KBM-7 (cell line): ENCODE data around the gene PTPRM.

Experiments
- DNase-seq: peaks from one replicate; pipeline ENCODE4 v3.0.0-alpha.2; 2015
- in situ Hi-C: fragments of 300-500 bp; cut with MboI; formaldehyde crosslinking; loops from 2 replicates; pipeline ENCODE4 v1.14.3; 2020; ENCODE audit warnings: low sequenced_read_pairs, low pct_unique_long_range_greater_than_20kb, mixed read lengths

PTPRM gene

GRCh38 chr18:8322486-8322885, 755.4 kb downstream of the PTPRM start:
- no peak for DNase-seq
- in situ Hi-C loops = no loop called here

- in situ Hi-C loops = no loop called here
- no peak for DNase-seq
Observed at GRCh38 chr18:8324343-8325065, 757.4 kb downstream of the PTPRM start.

- no peak for DNase-seq
- in situ Hi-C loops = no loop called here
Observed at GRCh38 chr18:8326763-8327394, 759.8 kb downstream of the PTPRM start.

- in situ Hi-C loops = no loop called here
- no peak for DNase-seq
Observed at GRCh38 chr18:8328126-8328525, 761.0 kb downstream of the PTPRM start.

GRCh38 chr18:8329186-8329771, 762.2 kb downstream of the PTPRM start:
- in situ Hi-C loops = no loop called here
- no peak for DNase-seq

- in situ Hi-C loops = no loop called here
Observed at GRCh38 chr18:8330575-8330974, 763.5 kb downstream of the PTPRM start.

GRCh38 chr18:8332286-8332685, 765.2 kb downstream of the PTPRM start:
- in situ Hi-C loops = no loop called here
- DNase-seq = no peak

More at GRCh38 chr18:8330575-8330974, 763.5 kb downstream of the PTPRM start:
- no peak for DNase-seq

- in situ Hi-C loops = no loop called here
- DNase-seq = no peak
Observed at GRCh38 chr18:8333961-8334360, 766.8 kb downstream of the PTPRM start.

DNA sequence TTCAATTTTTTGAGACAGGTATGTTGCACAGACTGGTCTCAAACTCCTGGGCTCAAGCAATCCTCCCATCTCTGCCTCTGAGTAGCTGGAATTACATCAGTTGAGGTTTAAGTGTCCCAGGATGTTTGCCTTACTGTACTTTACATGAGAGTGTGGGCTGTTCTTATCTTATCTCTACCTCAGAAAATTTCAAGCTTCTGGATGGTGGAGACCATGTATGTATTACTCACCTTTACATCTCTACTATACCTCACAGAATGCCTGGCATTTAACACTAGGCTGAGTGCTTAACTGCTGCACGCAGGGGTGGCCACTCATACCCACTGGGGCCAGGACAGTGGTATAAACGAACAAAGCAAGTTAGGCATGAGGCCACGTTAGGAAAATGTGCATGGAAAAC, 770.1 kb downstream of the PTPRM start:
- DNase-seq = no peak
- in situ Hi-C loops = no loop called here

GRCh38 chr18:8339210-8339609, 772.1 kb downstream of the PTPRM start:
- in situ Hi-C loops = no loop called here
- no peak for DNase-seq

DNA sequence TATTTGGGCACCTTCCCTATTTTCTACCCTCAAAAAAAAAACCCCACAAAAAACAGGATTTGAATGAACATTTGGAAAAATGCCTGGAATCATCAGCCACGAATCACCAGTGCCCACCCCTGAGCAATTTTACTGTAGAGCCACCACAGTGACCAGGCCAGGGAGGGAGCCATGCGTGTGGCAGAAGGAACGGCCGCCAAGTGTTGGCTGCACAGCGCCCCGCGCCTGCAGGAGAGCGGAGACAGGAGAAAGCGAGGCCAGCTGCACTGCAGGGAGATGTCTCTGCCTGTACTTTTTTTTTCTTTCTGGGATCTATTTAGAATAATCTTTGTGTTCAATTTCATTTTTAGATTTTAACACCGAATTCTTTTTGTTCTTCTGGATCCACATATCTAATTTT, 772.8 kb downstream of the PTPRM start:
- in situ Hi-C loops = no loop called here
- no peak for DNase-seq

GRCh38 chr18:8341481-8342230, 774.5 kb downstream of the PTPRM start:
- no peak for DNase-seq
- in situ Hi-C loops = no loop called here

- no peak for DNase-seq
- in situ Hi-C loops = no loop called here
Observed at GRCh38 chr18:8348051-8348720, 781.1 kb downstream of the PTPRM start.

DNA sequence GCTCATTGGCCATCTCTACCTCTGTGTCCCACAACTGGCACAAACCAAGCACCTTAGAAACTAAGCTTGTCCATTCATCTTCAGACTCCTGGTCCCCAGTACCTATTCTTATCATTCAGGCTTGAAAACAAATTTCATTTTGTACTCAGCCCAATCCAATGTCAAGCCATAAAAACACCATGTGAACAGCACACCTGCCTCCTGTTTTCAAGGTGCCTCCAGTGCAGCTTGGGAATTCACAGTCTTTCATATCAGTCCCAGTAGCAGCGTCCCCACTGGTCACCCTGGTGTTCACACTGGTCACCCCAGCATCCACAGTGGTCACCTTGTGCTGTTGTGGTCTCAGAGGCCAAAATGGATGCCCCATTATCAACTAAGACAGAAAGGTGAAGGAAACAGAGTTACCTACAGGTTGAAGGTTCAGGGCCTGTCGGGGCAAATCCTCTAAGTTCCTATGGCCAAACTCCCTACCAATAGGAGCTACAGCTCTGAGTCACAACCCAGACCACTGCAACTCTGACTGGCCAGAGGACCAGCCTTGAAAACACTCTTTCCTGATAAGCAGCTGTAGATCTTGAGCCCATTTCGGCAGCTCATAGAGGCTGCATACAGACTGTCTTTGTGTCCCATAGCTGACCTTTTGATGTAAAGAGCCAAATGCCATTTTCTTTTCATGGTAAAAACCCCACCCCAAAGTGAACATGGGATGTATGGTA, 782.6 kb downstream of the PTPRM start:
- in situ Hi-C loops = no loop called here
- DNase-seq = no peak

GRCh38 chr18:8350628-8351027, 783.5 kb downstream of the PTPRM start:
- in situ Hi-C loops = no loop called here
- no peak for DNase-seq

- in situ Hi-C loops = no loop called here
- DNase-seq = no peak
Observed at GRCh38 chr18:8351161-8351560, 784.0 kb downstream of the PTPRM start.

DNA sequence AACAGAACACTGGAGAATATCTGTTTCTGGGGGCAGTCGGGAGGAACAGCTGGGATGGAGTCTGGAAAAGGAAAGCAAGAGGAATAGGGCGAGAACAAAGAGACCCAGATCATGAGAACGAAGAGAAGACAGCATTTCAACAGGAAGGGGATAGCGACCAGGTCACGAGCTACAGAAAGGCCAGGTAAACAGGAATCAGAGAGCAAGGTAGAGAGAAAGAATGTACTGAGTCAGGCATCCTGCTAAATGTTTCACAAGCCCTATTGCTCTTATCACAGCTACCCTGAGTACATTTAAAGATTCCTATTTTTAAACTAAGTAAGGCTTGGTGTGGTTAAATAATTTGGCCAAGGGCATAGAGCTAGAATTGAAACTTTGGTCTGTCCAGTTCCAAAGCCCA, 787.2 kb downstream of the PTPRM start:
- in situ Hi-C loops = no loop called here
- no peak for DNase-seq

GRCh38 chr18:8356001-8356400, 788.9 kb downstream of the PTPRM start:
- in situ Hi-C loops = no loop called here
- DNase-seq = no peak

- no peak for DNase-seq
- in situ Hi-C loops = no loop called here
Observed at GRCh38 chr18:8357320-8357719, 790.2 kb downstream of the PTPRM start.
